ENCODE measurements around the gene C12orf60. TPM values are rescaled to one million over a fixed set of nuclear protein-coding genes. Genes with fewer than 3 reads are reported as not detected.

C12orf60 gene
- total RNA-seq, 4 donors from 2014 or later: 0.20 to 2.1 (median 0.89) TPM

Other genes starting within 250 kb of the C12orf60 start
- 10 to 100 TPM in 2 of 4 donors, 1 to 10 TPM in 2; 4.8 to 12.0 (median 8.6) TPM for gene PLBD1, start 235.8 kb upstream of the C12orf60 start, total RNA-seq
- gene GUCY2C, start 107.1 kb upstream of the C12orf60 start, total RNA-seq: not detected
- 10 to 100 TPM; 11.7 to 22.6 (median 19.2) TPM for gene WBP11, start 192 bp upstream of the C12orf60 start, total RNA-seq
- 10 to 100 TPM in 1 of 4 donors, 1 to 10 TPM in 3; 1.2 to 10.5 (median 6.2) TPM for gene SMCO3, start 10.5 kb downstream of the C12orf60 start, total RNA-seq
- 1 to 10 TPM in 2 of 4 donors, under 1 TPM in 2; under 0.01 to 5.9 (median 1.4) TPM for gene ART4, start 39.9 kb downstream of the C12orf60 start, total RNA-seq
- gene MGP, start 82.2 kb downstream of the C12orf60 start, total RNA-seq: 100 to 1,000 TPM; 187 to 759 (median 492) TPM
- not detected for gene ERP27, start 134.9 kb downstream of the C12orf60 start, total RNA-seq
- gene ARHGDIB, start 157.9 kb downstream of the C12orf60 start, total RNA-seq: 100 to 1,000 TPM in 2 of 4 donors, 10 to 100 TPM in 2; 63.8 to 112 (median 89.4) TPM
- gene PDE6H, start 169.4 kb downstream of the C12orf60 start, total RNA-seq: not detected